DOHH2 (cell line): ENCODE data around the gene LIMS2.

Experiments used
- H3F3A ChIP-seq: fragments of 200-600 bp; sonication (generic), shearing (Covaris generic); 2 replicates; pipeline ENCODE4 v1.6.0; 2016; ENCODE audit warnings: antibody characterized with exemption, mild to moderate bottlenecking; ENCODE audit not compliant: control insufficient read depth, insufficient read depth
- H3K27ac ChIP-seq: fragments of 200-600 bp; sonication (generic); 2 replicates; pipeline ENCODE4 v1.5.1; 2014; ENCODE audit warnings: low read depth, mild to moderate bottlenecking, low read length, moderate library complexity
- H3K27me3 ChIP-seq: fragments of 200-600 bp; sonication (generic); 2 replicates; pipeline ENCODE4 v1.6.1; 2014; ENCODE audit warnings: mild to moderate bottlenecking, low read length, mixed read lengths; ENCODE audit not compliant: control insufficient read depth
- H3K36me3 ChIP-seq: fragments of 200-600 bp; sonication (generic); 2 replicates; pipeline ENCODE4 v1.6.1; 2014; ENCODE audit warnings: mild to moderate bottlenecking, low read length, moderate library complexity, mixed read lengths; ENCODE audit not compliant: control insufficient read depth
- H3K4me1 ChIP-seq: fragments of 200-600 bp; sonication (generic); 2 replicates; pipeline ENCODE4 v1.6.1; 2014; ENCODE audit warnings: mild to moderate bottlenecking, low read length, mixed read lengths; ENCODE audit not compliant: control insufficient read depth
- H3K4me2 ChIP-seq: fragments of 200-600 bp; sonication (generic); 2 replicates; pipeline ENCODE4 v1.6.0; 2014; ENCODE audit warnings: mild to moderate bottlenecking, low read length, moderate library complexity
- H3K4me3 ChIP-seq: fragments of 200-600 bp; sonication (generic); 2 replicates; pipeline ENCODE4 v1.5.1; 2014; ENCODE audit warnings: mild to moderate bottlenecking, low read length, mixed read lengths
- H3K79me2 ChIP-seq: fragments of 200-600 bp; sonication (generic); 2 replicates; pipeline ENCODE4 v1.6.1; 2014; ENCODE audit warnings: mild to moderate bottlenecking, low read length, mixed read lengths; ENCODE audit not compliant: control insufficient read depth
- H3K9me2 ChIP-seq: fragments of 200-600 bp; sonication (generic); replicated peaks from 2 replicates; pipeline ENCODE4 v1.6.1; 2014; ENCODE audit warnings: mild to moderate bottlenecking, low read length, mixed read lengths; ENCODE audit not compliant: control insufficient read depth
- H3K9me3 ChIP-seq: fragments of 200-600 bp; sonication (generic); 2 replicates; pipeline ENCODE4 v1.6.1; 2014; ENCODE audit warnings: antibody characterized with exemption, low read length, mixed read lengths; ENCODE audit not compliant: control insufficient read depth, insufficient read depth
- H4K20me1 ChIP-seq: fragments of 200-600 bp; sonication (generic); 2 replicates; pipeline ENCODE4 v1.6.0; 2014; ENCODE audit warnings: low read depth, mild to moderate bottlenecking, antibody characterized with exemption, low read length, moderate library complexity; ENCODE audit not compliant: control insufficient read depth, insufficient read depth
- CTCF ChIP-seq: fragments of 200-600 bp; sonication (generic); IDR thresholded peaks from one replicate; pipeline ENCODE4 v1.5.1; 2014; ENCODE audit warnings: antibody characterized with exemption, mild to moderate bottlenecking, low read depth, low read length; ENCODE audit not compliant: poor library complexity, severe bottlenecking
- EZH2phosphoT487 ChIP-seq: fragments of 200-600 bp; sonication (generic); IDR thresholded peaks from 2 replicates; pipeline ENCODE4 v1.6.1; 2017; ENCODE audit warnings: borderline replicate concordance, mild to moderate bottlenecking, antibody characterized with exemption, low read length, moderate library complexity, mixed read lengths

LIMS2 gene

GRCh38 chr2:127626917-127627739, 48.2 kb downstream of the LIMS2 start:
- peak overlapping the region; percentile 52 for H3K4me2 ChIP-seq
- H3K27me3 ChIP-seq, result no peaks in the 10 kb centered on the region
- H3K4me1 ChIP-seq, result peaks cover 39% of the 10 kb centered on the region
- no peaks in the 10 kb centered on the region for H3K79me2 ChIP-seq
- H3F3A ChIP-seq, result no peaks in the 10 kb centered on the region
- no peak overlapping the region for H3K27ac ChIP-seq
- H4K20me1 ChIP-seq, result no peaks in the 10 kb centered on the region
- TF ChIP-seq EZH2phosphoT487, result no peak
- H3K4me3 ChIP-seq, result peak overlapping the region; percentile 22; the same call in 1 of the 2 replicates
- H3K9me2 ChIP-seq, result no peaks in the 10 kb centered on the region
- H3K9me3 ChIP-seq, result no peaks in the 10 kb centered on the region
- H3K36me3 ChIP-seq, result no peaks in the 10 kb centered on the region

GRCh38 chr2:127626175-127626574, 49.2 kb downstream of the LIMS2 start:
- H3K4me3 ChIP-seq, result peak overlapping the region; percentile 22; the same call in 1 of the 2 replicates

GRCh38 chr2:127625572-127625951, 49.8 kb downstream of the LIMS2 start:
- Histone ChIP-seq H3K4me1 (peaks cover 32% of the 10 kb centered on the region), H3K27ac (no peak overlapping the region), H3K27me3 (no peaks in the 10 kb centered on the region), H3F3A (no peaks in the 10 kb centered on the region), H3K79me2 (no peaks in the 10 kb centered on the region), H3K36me3 (no peaks in the 10 kb centered on the region), H3K4me2 (peak overlapping the region; percentile 52; the same call in 1 of the 2 replicates), H4K20me1 (no peaks in the 10 kb centered on the region), H3K9me2 (no peaks in the 10 kb centered on the region), H3K4me3 (no peak overlapping the region), H3K9me3 (no peaks in the 10 kb centered on the region)
- TF ChIP-seq EZH2phosphoT487 (no peak), CTCF (no peak)

More at GRCh38 chr2:127626175-127626574, 49.2 kb downstream of the LIMS2 start:
- Histone ChIP-seq H3K9me3 (no peaks in the 10 kb centered on the region), H3F3A (no peaks in the 10 kb centered on the region), H4K20me1 (no peaks in the 10 kb centered on the region), H3K4me2 (peak overlapping the region; percentile 52), H3K27ac (no peak overlapping the region), H3K36me3 (no peaks in the 10 kb centered on the region), H3K79me2 (no peaks in the 10 kb centered on the region), H3K27me3 (no peaks in the 10 kb centered on the region), H3K4me1 (peaks cover 32% of the 10 kb centered on the region), H3K9me2 (no peaks in the 10 kb centered on the region)
- TF ChIP-seq CTCF (no peak), EZH2phosphoT487 (no peak)

GRCh38 chr2:127624756-127625571, 50.4 kb downstream of the LIMS2 start:
- Histone ChIP-seq H3K27me3 (no peaks in the 10 kb centered on the region), H3K4me3 (no peak overlapping the region), H3K4me2 (no peak overlapping the region), H3K4me1 (peaks cover 33% of the 10 kb centered on the region), H3K9me3 (no peaks in the 10 kb centered on the region), H3K79me2 (no peaks in the 10 kb centered on the region), H4K20me1 (no peaks in the 10 kb centered on the region), H3K36me3 (no peaks in the 10 kb centered on the region), H3K9me2 (no peaks in the 10 kb centered on the region), H3K27ac (no peak overlapping the region), H3F3A (no peaks in the 10 kb centered on the region)
- no peak for TF ChIP-seq EZH2phosphoT487
- TF ChIP-seq CTCF, result no peak
